MM.1S (cell line): Measurements from ENCODE around the gene PPP2R2D.

Source experiments
- DNase-seq: peaks from one replicate; pipeline ENCODE4 v3.0.0-alpha.2; 2015
- H2AFZ ChIP-seq: fragments of 300-600 bp; sonication (generic); 2 replicates; pipeline ENCODE4 v1.6.0; 2016; ENCODE audit warnings: antibody characterized with exemption, low read length
- H3F3A ChIP-seq: fragments of 300-600 bp; sonication (generic); 2 replicates; pipeline ENCODE4 v1.6.1; 2016; ENCODE audit warnings: mild to moderate bottlenecking, antibody characterized with exemption, low read length, moderate library complexity, mixed read lengths; ENCODE audit not compliant: insufficient read depth
- H3K27ac ChIP-seq: fragments of 300-600 bp; sonication (generic); 2 replicates; pipeline ENCODE4 v1.5.1; 2016; ENCODE audit warnings: mild to moderate bottlenecking, low read length
- H3K27me3 ChIP-seq: fragments of 300-600 bp; sonication (generic); replicated peaks from 2 replicates; pipeline ENCODE4 v1.6.0; 2016; ENCODE audit warnings: low read length; ENCODE audit not compliant: insufficient read depth
- H3K36me3 ChIP-seq: fragments of 300-600 bp; sonication (generic); replicated peaks from 2 replicates; pipeline ENCODE4 v1.6.1; 2016; ENCODE audit warnings: mild to moderate bottlenecking, low read length, mixed read lengths; ENCODE audit not compliant: insufficient read depth
- H3K4me1 ChIP-seq: fragments of 300-600 bp; sonication (generic); 2 replicates; pipeline ENCODE4 v1.6.1; 2016; ENCODE audit warnings: low read length, mixed read lengths
- H3K4me2 ChIP-seq: fragments of 300-600 bp; sonication (generic); 2 replicates; pipeline ENCODE4 v1.6.0; 2016; ENCODE audit warnings: low read depth, low read length
- H3K4me3 ChIP-seq: fragments of 300-600 bp; sonication (generic); 2 replicates; pipeline ENCODE4 v1.5.1; 2016; ENCODE audit warnings: low read length, mixed read lengths
- H3K79me2 ChIP-seq: fragments of 300-600 bp; sonication (generic); 2 replicates; pipeline ENCODE4 v1.6.1; 2016; ENCODE audit warnings: mixed run types, low read length, mixed read lengths
- H3K9ac ChIP-seq: fragments of 300-600 bp; sonication (generic); 2 replicates; pipeline ENCODE4 v1.6.1; 2016; ENCODE audit warnings: low read length, mixed read lengths
- H3K9me2 ChIP-seq: fragments of 300-600 bp; sonication (generic); replicated peaks from 2 replicates; pipeline ENCODE4 v1.6.1; 2016; ENCODE audit warnings: mild to moderate bottlenecking, low read length, mixed read lengths; ENCODE audit not compliant: insufficient read depth
- H3K9me3 ChIP-seq: fragments of 300-600 bp; sonication (generic); replicated peaks from 2 replicates; pipeline ENCODE4 v1.6.1; 2016; ENCODE audit warnings: mild to moderate bottlenecking, low read length, mixed read lengths; ENCODE audit not compliant: insufficient read depth
- H4K20me1 ChIP-seq: fragments of 300-600 bp; sonication (generic); 2 replicates; pipeline ENCODE4 v1.6.1; 2016; ENCODE audit warnings: mild to moderate bottlenecking, low read length, moderate library complexity, mixed read lengths; ENCODE audit not compliant: insufficient read depth
- EZH2 ChIP-seq: fragments of 300-600 bp; sonication (generic); optimal IDR thresholded peaks from 2 replicates; pipeline ENCODE3; 2017; ENCODE audit warnings: low read depth, mild to moderate bottlenecking, antibody characterized with exemption, low read length, mixed read lengths
- EZH2phosphoT487 ChIP-seq: fragments of 300-600 bp; sonication (generic); IDR thresholded peaks from 2 replicates; pipeline ENCODE4 v1.6.1; 2018; ENCODE audit warnings: antibody characterized with exemption, low read length
- TF ChIP-seq, protein P1 (sequence below): fragments of 300-600 bp; sonication (generic); IDR thresholded peaks from 2 replicates; pipeline ENCODE4 v1.5.1; 2016; ENCODE audit warnings: antibody characterized with exemption, low read length, mixed read lengths

PPP2R2D gene

GRCh38 chr10:131909929-131910328 lies 9.1 kb downstream of the PPP2R2D start:
- H3F3A ChIP-seq, result no peaks in the 10 kb centered on the region
- no peak overlapping the region for H2AFZ ChIP-seq
- DNase-seq, result no peak
- no peak overlapping the region for H3K27ac ChIP-seq
- no peaks in the 10 kb centered on the region for H3K4me1 ChIP-seq
- no peak overlapping the region for H3K4me2 ChIP-seq
- H3K9ac ChIP-seq, result no peak overlapping the region
- H3K9me3 ChIP-seq, result no peaks in the 10 kb centered on the region
- no peaks in the 10 kb centered on the region; the same call in 1 of the 2 replicates for H4K20me1 ChIP-seq
- peaks cover 7% of the 10 kb centered on the region; the same call in 1 of the 2 replicates for H3K36me3 ChIP-seq
- no peaks in the 10 kb centered on the region for H3K9me2 ChIP-seq
- peaks cover 97% of the 10 kb centered on the region for H3K79me2 ChIP-seq
- H3K27me3 ChIP-seq, result no peaks in the 10 kb centered on the region
- TF ChIP-seq EZH2phosphoT487, result no peak
- no peak for TF ChIP-seq EZH2
- TF ChIP-seq, protein P1, sequence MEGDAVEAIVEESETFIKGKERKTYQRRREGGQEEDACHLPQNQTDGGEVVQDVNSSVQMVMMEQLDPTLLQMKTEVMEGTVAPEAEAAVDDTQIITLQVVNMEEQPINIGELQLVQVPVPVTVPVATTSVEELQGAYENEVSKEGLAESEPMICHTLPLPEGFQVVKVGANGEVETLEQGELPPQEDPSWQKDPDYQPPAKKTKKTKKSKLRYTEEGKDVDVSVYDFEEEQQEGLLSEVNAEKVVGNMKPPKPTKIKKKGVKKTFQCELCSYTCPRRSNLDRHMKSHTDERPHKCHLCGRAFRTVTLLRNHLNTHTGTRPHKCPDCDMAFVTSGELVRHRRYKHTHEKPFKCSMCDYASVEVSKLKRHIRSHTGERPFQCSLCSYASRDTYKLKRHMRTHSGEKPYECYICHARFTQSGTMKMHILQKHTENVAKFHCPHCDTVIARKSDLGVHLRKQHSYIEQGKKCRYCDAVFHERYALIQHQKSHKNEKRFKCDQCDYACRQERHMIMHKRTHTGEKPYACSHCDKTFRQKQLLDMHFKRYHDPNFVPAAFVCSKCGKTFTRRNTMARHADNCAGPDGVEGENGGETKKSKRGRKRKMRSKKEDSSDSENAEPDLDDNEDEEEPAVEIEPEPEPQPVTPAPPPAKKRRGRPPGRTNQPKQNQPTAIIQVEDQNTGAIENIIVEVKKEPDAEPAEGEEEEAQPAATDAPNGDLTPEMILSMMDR, result no peak
- H3K4me3 ChIP-seq, result no peak overlapping the region

DNA sequence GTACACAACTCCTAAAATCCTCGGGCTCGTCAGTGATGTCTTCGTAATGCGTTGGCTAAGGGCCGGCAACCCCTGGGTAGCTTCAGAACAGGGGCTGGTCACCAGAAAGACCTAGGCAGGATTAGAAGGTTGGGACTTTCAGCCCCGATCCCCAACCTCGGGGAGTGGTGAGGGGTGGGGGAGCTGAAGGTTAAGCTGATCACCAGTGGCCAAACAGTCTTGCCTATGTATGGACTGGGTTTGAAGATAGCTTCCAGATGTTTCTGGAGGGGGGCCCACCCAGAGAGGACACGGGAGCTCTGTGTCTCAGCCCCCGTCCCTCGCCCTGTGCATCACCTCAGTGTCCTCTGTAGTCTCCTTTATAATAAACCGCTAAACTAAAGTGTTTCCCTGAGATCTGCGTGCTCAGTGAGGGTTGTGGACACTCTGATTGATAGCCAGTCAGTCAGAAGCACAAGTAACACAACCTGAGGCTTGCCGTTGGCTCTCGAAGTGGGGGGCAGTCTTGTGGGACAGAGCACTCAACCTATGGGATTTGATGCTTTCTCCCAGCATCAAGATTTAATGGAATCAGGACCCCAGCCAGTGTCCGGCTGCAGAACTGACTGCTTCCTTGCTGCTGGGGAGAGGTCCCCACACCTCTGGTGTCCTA lies 10.0 kb downstream of the PPP2R2D start:
- Histone ChIP-seq H3K4me1 (no peaks in the 10 kb centered on the region), H2AFZ (no peak overlapping the region), H3K79me2 (peaks cover 97% of the 10 kb centered on the region), H3K4me3 (no peak overlapping the region), H3K4me2 (no peak overlapping the region), H3F3A (no peaks in the 10 kb centered on the region), H3K27ac (no peak overlapping the region), H3K9me2 (no peaks in the 10 kb centered on the region), H3K27me3 (no peaks in the 10 kb centered on the region), H3K9ac (no peak overlapping the region), H3K9me3 (no peaks in the 10 kb centered on the region), H4K20me1 (no peaks in the 10 kb centered on the region), H3K36me3 (peaks cover 7% of the 10 kb centered on the region; the same call in 1 of the 2 replicates)
- DNase-seq, result no peak
- TF ChIP-seq EZH2phosphoT487 (no peak), EZH2 (no peak)
- TF ChIP-seq, protein P1, result no peak

DNA sequence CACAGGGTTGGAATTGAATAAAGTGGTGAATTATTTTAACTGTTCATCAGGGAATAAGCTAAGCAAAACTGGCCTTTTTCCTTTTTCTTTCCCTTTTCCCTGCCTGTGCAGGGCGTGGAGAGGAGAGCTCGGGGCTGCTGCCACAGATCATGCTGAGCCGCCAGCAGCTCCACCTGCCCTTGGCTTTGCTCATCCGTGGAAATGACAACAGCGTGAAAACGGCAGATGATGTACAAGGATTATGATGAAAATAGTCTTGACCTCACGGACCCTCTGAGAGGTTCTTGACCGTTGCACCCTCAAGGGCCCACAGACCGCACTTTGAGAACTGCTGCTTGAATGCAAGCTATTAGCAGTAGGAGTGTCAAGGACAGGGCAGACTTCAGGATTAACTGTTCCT lies 10.6 kb downstream of the PPP2R2D start:
- Histone ChIP-seq H3K9me2 (no peaks in the 10 kb centered on the region), H3K27ac (no peak overlapping the region), H3K4me3 (no peak overlapping the region), H2AFZ (no peak overlapping the region), H3K79me2 (peaks cover 97% of the 10 kb centered on the region), H3K9me3 (no peaks in the 10 kb centered on the region), H3K4me1 (no peaks in the 10 kb centered on the region), H3K27me3 (no peaks in the 10 kb centered on the region), H3F3A (no peaks in the 10 kb centered on the region), H4K20me1 (no peaks in the 10 kb centered on the region), H3K4me2 (no peak overlapping the region), H3K9ac (no peak overlapping the region), H3K36me3 (peaks cover 7% of the 10 kb centered on the region; the same call in 1 of the 2 replicates)
- TF ChIP-seq EZH2, result no peak
- TF ChIP-seq, protein P1, result no peak
- no peak for DNase-seq
